ENCODE data around the gene GCLC.
"Not testable (repeated sequence)": the region's sequence is repeated elsewhere in the genome, so short reads cannot be mapped to it uniquely, and the experiment has no call there.

The GCLC gene

GRCh38 chr6:53493635-53494025 is 51.3 kb downstream of the GCLC start:
- DNase-seq: no peak

DNA sequence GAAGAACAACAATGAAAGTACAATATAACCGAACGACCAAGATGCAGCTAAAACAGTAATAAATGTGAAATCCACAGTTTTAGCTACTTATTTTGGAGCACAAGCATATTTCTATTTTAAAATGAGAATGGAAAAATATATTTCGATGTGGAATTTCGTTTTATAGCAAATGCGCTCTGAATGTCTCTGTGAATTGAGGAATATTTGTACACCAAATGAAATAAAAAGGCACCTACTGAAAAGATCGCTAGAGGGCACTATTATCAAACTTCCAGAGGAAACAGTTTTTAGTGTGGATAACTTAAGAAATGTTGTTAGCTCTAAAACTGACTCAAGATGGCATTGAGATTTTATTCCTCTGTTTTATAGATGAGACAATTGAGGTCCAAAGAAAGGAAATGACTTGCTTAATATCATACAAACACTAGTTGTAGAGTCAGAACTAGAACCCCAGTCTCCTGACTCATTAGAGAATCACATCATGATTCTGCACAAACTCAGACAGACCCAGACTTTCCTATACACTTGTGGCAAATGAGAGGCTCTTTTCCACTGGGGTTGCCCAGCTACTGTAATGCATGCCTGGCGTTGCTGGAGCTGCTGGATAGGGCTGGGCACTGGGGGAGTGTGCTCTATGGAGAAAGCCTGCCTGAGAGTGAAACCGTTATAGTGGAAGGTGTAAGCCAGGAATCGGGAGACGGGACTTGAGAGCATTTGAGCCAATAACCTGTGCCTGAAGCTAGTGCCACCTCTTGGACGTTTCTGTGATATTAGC is 51.9 kb downstream of the GCLC start:
- peak; percentile 49 for DNase-seq

- no peak for DNase-seq
Measured at GRCh38 chr6:53487080-53487479, 57.8 kb downstream of the GCLC start.

DNA sequence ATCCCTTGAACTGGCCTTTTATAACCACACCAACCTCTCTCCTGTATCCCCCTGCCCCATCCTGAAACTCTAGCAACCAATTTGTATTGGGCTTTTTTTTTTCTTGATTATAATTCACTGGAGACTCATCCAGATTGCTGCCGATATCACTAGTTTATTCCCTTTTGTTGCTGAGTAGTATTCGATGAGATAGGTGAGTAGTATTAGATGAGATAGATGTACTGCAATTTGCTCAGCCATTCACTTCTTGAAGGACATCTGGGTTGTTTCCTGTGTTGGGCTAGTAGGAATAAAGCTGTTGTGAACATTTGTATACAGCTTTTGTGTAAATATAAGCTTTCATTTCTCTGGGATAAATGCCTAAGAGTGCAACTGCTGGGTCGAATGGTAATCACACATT is 58.2 kb downstream of the GCLC start:
- DNase-seq: no peak

- DNase-seq: peak; percentile 48
Measured at GRCh38 chr6:53484476-53485280, 60.2 kb downstream of the GCLC start.

- DNase-seq: no peak
Measured at GRCh38 chr6:53483423-53484353, 61.2 kb downstream of the GCLC start.

DNA sequence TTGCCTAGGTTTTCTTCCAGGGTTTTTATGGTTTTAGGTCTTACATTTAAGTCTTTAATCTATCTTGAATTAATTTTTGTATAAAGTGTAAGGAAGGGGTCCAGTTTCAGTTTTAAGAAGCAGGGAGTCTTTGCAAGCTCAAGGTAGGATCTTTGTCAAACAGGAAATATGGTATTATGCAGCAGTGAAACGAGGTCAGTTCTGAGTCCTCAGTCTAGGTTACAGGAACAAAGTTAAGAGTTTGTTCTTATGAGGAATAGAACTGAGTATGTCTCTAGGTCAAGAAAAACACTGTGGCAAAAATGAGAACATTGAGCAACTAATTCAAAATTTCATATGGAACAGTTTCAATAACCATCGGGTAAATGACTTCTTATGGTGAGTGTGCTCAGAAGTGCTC is 63.6 kb downstream of the GCLC start:
- DNase-seq: no peak

GRCh38 chr6:53480774-53481173 is 64.1 kb downstream of the GCLC start:
- DNase-seq: not testable (repeated sequence)

DNA sequence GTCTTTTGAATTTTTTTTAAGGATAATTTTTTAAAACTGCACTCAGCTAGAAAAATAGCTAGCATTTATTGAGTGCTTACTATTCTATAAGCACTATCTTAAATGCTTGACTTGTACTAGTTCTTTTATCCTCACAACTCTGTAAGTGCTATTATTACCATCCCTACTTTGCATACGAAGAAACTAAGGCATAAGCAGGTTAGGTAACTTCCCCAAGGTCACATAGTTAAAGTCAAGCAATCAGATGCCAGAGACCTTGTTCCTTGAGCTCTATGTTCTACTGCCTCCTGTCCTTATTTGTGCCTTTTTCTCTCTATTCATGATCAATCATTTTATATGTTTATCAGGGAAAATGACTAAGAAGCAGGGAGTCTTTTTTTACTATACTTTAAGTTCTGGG is 65.0 kb downstream of the GCLC start:
- no peak for DNase-seq

DNA sequence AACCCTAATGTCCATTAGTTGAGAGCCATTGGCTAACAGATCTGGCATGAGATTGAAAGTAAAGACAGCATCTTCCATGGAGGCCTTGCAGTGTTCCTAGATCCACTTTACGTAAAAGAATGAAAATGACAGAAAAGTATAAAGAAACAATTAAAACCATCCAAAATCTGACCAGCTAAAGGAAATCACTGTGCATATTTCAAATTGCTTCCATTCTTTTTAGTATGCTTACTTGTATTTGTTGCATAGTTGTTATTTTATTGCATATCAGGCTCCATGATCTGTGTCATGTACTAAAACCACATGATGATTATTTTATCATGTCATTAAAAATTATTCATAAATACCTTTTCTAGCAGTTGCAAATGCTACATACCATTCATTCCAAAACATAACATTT is 67.9 kb downstream of the GCLC start:
- no peak for DNase-seq

DNA sequence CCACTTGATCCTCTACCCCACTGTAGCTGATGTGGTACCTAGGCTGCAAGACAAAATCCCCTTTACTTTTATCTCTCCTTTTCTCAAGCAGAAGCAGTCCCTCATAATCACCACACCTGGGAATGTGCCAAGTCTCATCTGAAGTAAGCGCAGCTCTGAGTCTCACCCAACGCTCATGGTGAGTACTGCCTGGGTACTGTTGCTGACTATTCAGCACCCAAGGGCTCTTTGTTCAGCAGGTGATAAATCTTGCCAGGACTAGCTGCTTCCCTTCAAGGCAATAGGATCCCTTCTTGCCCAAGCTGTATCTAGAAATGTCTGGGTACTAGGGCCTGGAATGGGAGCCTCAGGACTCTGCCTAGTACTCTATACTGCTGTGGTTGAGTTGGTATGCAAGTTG is 70.9 kb downstream of the GCLC start:
- DNase-seq: no peak

DNA sequence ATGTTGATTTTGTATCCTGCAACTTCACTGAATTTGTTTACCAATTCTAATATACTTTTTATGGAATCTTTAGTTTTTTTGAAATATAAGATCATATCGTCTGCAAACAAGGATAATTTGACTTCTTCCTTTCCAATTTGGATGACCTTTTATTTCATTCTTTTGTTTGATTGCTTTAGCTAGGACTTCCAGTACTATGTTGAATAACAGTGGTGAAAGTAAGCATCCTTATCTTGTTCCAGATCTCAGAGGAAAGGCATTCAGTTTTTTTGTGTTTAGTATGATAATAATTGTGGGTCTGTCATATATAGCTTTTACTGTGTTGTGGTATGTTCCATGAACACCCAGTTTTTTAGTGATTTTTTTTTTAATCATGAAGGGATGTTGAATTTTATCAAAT is 75.7 kb downstream of the GCLC start:
- no peak for DNase-seq

DNA sequence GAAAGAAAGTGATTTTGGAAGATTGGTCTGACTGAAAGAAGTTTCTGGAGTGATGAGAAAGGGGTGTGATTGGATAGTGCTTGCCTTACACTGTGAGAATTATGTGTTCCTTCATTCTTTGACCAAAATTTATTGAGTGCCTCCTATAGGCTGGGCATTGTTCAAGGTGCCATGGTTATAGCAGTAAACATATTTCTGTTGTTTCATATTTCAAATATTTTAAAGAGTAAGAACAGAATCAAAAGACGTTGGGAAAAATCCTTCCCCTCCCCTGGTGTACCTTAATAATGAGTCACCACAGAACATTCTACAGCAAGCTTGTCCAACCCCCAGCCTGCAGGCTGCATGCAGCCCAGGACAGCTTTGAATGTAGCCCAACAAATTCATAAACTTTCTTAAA is 78.6 kb downstream of the GCLC start:
- no peak for DNase-seq

GRCh38 chr6:53465732-53466131 is 79.2 kb downstream of the GCLC start:
- no peak for DNase-seq

GRCh38 chr6:53464927-53465460 is 79.9 kb downstream of the GCLC start:
- DNase-seq: no peak

DNA sequence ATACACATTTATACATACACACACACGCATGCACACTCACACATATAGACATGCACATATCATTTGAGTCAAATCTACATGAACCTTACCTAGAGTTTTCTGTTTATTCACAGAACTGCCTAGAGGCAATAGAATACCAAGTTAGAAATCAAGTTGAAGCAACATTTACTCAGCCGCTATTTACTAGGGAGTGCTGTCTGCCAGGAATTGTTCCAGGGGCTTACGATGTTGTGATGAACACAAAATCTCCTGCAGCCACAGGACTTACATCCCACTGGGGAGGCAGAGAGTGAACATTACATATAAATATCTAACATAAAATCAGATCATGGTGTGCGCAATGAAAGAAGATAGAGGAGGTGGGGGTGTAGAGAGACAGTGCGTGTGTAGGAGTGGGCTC is 80.4 kb downstream of the GCLC start:
- DNase-seq: no peak

DNA sequence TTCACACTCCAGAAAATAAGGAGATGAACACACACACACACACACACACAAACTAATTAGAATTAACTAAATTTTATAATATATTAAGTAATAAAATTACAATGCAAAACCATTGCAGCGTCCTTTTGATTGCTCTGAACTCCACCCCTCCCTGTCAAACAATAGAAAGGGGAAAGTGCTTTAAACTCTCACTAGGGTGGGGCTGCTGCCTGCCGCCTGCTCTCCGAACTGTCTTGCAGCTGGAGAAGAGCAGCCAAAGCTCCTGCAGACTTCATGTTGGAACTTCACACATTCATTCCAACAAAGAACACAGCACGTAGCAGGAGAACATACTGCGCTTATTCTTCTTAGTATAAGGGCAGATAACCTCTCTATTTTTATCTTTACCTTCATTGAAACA is 83.2 kb downstream of the GCLC start:
- no peak for DNase-seq

DNA sequence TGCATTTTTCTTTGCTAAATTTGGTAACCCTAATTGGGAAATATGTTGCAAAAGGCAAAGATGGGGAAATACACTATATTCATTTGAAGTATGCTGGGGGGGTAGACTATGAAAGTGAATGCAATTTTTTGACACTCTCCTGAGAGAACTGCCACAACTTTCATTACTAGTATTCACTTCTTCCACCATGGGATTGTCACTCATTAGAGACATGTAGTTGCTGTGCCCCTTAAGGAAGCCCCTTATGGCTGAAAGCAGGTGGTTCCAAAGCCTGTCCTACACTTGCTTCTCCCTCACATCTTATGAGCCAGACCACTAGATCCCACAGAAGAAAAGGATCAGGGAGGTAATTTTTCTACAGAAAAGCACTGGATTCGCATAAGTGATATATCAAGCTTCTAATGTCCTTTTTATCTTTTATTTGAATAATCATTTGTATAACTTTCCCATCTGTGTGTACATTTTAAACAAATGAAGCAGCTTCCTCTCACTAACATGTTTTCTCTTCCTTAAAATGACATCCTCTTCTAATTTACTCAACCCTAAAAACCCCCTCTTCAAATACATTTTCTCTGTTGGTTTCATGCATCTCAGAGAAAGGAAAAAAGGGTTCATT is 83.8 kb downstream of the GCLC start:
- no peak for DNase-seq

DNA sequence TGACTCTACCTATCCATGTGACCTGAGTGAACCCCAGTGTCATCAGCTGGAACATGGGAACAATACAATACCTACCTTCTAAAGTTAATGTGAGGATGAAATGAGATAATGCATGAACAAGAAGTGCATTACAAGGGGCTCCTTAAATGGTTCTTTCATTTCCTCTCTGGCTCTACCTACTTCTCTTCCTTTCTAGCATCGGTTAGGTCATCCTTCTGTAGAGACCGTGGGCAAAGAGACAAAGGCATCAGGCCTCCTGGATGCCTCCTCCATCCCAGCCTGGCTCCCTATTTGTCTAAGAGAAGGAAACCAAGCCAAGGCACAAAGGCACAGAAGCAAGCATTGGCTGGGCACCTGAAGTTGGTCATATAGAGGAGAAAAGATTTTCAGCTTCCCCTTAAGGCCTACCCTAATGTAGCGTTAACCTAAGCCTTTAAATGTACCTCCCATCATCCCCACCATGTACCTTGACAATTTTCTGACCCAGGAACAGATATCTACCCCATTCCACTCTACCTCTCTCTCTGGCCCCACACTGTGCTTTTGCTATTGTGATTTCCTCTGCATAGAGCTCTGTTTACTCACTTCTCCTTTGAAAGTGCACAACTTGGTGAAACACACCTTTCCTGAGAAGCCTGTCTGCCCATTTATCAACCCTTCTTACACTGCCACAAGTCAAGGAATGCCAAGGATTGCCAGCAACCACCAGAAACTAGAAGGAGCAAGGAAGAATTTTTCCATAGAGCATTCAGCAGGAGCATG is 86.6 kb downstream of the GCLC start:
- DNase-seq: no peak

DNA sequence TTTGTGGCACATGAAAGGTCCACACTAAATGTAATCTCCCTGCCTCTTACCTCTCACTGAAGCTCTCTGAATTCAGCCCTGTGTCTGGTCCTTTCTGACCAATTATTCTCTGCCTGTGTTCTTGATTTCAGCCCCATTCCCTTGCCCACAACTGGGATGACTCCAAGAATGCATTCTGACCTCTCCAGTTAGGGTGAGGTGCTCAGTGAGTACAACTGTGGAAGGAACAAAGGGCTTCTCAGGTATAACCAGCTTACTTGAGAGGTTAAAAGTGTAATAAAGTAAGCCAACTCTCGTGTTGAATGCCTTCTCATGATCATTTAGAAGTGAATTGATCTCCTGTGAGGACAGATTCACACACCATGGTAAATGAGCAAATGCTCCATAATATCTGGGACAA is 88.1 kb downstream of the GCLC start:
- DNase-seq: no peak

GRCh38 chr6:53455678-53456077 is 89.2 kb downstream of the GCLC start:
- DNase-seq: no peak
